ENCODE data around the gene PPP1R14C.

- TF ChIP-seq CTCF (conservative IDR thresholded peaks at IDR 0.05 in 1 of 2, IDR thresholded peaks at IDR 0.05 in 1 of 2; ENCODE audit: extremely low read depth in 1 of 2, insufficient read depth in 1 of 2, low read depth in 1 of 2, low read length in 2 of 2) (no peak), EZH2 (IDR thresholded peaks at IDR 0.05; ENCODE audit: borderline replicate concordance, low read length) (no peak)
Observed at GRCh38 chr6:150123645-150124044, 19.2 kb upstream of the PPP1R14C start.
